Left colon (tissue), 2 donors: ENCODE measurements around the gene STARD10. TPM values are rescaled to one million over a fixed set of nuclear protein-coding genes. Genes with fewer than 3 reads are reported as not detected.

Experiments used
- ATAC-seq: fragments of 200-7000 bp; cut with Tn5 transposase; one replicate; pipeline ENCODE4 v1.9.1; 2020; ENCODE audit warnings: mild to moderate bottlenecking, moderate library complexity
- DNase-seq, 2 donors: peaks; one replicate each; pipeline ENCODE4 v3.0.0-alpha.2; 2020
- intact Hi-C, 2 donors: fragments of 100-400 bp; cut with DNase I in 1 of 2; cut with micrococcal nuclease in 1 of 2; formaldehyde crosslinking; loops; one replicate each; pipeline versions ENCODE4 v1.11.2 to v1.14.0; 2022; cut with DNase I, micrococcal nuclease
- total RNA-seq, 2 donors: library from RNA; stranded (reverse); fragmentation: NEBNext Ultra II Directional; extraction: Animal tissue kit (Norgen Biotek cat#: 25700); gene quantifications; one replicate each; pipeline ENCODE4 v1.2.1, GENCODE V29; 2021
- donor health status: DM: no; HTN: no; CAD: no.
- donor health status: DM: yes; HTN: yes; CAD: no.

Gene STARD10
- total RNA-seq, 2 donors from 2014 or later, result 417 to 464 TPM

DNA sequence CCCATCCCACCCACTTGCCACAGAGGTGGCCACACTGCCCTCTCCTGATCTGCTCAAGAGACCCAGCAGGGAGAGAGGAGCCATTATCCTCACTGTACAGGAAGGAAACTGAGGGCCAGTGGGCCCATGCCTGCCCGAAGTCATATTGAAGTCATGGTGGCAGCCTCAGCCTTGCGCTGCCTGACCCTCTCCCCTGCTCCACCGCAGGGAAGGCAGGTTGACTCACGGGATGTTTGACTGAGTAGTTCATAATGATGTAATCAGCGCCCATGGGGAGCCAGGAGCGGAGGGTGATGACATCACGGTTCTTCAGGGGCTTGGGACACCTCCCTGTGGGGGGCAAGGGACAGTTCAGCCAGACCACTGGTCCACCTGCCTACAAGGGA is 35.5 kb downstream of the STARD10 start:
- ATAC-seq (no peak), DNase-seq (no peak)
- intact Hi-C loops, result no loop called here

DNA sequence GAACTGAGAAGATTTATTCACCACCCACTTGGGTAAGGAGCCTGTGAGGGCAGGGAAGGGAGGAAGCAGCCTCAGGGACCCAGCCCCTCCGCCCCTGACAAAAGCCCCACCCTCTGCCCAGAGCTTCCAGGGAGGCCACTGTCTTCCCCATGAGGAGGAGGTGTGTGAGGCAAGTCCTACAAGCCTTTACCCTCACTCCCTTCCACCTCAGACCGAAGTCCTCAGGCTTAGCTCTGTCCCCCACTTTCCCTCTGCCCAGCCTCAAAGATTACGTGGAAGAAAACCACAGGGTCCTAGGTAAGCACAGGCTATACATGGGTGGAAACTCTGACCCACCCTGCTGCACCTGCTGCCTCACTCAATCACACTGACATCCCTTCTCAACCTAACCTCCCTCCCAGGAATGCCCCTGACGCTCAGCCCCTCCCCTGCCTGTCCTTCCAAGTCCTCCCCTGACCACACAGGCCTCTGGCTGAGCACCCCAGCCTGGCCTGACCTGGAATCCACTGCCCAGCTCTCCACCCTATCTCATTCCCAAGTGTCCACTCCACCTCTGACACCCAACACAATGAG is 38.0 kb downstream of the STARD10 start:
- no peak for DNase-seq
- intact Hi-C loops, result no loop called here
- ATAC-seq, result no peak

DNA sequence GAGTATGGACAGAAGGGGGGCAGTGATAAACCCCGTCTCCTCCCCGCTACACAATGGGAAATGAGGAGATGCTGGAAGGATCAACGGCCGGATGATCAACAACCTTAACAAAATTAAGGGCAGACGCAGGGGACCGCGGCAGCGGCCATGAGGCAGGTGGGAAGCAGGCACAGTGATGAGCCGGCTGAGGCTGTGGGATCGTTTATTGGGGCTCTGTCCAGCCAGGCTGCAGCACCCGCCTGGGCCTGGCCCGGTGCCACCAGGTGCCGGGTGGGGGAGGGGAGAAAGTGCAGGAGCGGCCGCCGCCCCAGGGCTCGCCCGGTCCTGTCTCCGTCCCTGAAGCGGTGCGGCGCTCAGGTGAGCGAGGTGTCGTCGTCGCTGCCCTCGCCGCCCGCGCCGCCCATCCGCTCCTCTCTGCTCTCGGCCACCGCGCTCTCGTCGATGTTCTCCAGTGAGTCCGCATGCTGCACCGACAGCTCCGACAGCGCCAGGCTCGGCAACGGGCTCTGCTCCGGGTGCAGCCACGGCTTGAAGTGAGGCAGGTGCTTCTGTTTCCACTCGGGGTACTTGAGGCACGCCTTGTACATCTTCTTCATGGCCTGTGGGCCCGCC is 39.2 kb downstream of the STARD10 start:
- DNase-seq, result no peak
- ATAC-seq, result no peak
- intact Hi-C loops, result no loop called here

DNA sequence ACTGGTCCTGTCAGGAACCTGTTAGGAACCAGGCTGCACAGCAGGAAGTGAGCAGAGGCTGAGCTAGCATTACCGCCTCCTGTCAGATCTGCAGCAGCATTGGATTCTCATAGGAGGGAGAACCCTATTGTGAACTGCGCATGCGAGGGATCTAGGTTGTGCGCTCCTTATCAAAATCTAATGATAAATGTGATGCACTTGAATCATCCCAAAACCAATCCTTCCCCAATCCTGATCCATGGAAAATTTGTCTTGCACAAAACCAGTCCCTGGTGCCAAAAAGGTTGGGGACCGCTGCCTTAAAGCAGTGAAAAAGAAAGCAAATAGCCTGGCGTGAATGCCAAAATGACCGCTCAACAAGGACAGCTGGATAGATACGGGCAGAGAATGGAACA is 39.7 kb downstream of the STARD10 start:
- DNase-seq, result no peak
- ATAC-seq, result no peak
- intact Hi-C loops, result no loop called here

DNA sequence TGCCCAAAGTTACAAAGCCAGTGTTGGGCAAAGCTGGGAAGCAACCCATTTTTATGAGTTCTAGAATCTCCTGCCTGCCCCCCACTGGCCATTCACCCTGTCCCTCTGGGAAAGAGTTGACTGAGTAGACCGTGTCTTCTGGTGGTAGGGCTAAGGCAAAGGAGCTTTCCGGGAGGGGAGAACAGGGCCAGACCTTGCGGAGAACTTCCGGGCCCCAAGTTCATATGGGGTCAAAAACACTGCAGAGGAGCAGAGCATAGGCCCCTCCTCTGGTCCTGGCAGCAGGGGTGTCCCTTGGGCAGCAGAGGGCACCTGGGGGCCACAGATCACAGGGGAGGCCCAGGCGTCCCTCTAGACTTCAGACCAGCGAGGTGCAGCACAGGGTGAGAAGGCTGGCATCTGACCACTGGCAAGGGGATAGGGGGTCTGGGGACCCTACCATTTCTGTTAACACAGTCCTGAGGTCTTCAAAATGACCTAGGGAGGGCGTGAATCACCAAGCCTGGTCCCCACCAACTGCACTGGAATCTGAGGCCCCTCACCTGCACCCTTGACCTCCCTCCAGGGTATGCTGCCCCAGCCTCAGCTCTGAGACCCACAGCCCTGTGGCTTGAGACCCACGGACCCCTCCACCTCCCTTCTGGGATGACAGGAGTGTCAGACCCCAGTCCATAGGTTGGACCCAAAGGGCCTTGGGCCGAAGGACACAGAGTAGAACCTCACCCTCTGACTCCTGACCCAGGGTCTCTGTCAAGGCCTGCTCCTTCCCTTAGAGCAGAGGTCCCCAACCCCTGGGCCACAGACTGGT is 40.3 kb downstream of the STARD10 start:
- intact Hi-C loops, result no loop called here
- DNase-seq (no peak), ATAC-seq (peak; percentile 9)

DNA sequence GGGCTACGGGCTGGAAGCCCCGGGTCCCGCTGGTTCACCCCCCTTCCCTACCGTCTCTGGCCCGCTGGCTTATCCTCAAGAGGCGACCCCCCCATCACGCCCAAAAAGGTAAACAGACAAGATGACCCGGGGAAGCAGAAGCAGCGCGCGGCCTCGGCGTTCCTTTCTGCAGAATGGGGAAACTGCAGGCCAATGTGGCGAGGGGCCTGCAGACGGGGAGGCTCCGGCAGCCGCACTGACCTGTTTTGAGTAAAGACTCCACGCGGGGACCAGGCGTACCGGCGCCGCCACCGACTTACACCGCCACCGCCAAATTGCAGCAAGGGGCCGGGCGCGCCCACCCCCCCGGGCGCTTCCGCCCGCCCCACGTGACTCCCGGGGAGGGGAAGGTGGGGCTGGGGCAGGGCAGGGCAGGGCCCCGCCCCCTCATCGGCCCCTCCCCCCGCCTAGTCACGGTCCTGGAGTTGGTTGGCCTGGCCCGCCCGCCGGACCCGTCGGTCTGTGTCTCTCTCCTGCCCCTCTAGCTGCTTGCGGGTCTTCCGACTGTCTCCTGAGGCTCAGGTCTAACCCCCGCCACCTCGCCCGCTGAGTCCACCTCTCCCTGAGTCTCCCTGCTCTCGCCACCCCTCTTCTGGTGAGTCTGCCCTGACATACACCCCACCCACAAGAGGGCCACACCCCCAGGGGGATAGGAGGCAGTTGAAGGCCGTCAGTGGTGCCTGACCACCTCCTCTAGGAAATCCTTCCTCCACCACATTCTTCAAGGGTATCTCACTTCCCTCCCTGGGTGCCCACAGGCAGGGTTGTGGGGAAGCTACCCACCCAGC is 41.5 kb downstream of the STARD10 start, which contains the start of gene ARAP1:
Gene ARAP1 (minus strand): TSS at position 321 of the 827 bp plus-strand sequence. CDS start 25,280 bp downstream, outside the sequence.
- intact Hi-C loops, result no loop called here
- DNase-seq (peak; percentile 78), ATAC-seq (peak; percentile 81)

DNA sequence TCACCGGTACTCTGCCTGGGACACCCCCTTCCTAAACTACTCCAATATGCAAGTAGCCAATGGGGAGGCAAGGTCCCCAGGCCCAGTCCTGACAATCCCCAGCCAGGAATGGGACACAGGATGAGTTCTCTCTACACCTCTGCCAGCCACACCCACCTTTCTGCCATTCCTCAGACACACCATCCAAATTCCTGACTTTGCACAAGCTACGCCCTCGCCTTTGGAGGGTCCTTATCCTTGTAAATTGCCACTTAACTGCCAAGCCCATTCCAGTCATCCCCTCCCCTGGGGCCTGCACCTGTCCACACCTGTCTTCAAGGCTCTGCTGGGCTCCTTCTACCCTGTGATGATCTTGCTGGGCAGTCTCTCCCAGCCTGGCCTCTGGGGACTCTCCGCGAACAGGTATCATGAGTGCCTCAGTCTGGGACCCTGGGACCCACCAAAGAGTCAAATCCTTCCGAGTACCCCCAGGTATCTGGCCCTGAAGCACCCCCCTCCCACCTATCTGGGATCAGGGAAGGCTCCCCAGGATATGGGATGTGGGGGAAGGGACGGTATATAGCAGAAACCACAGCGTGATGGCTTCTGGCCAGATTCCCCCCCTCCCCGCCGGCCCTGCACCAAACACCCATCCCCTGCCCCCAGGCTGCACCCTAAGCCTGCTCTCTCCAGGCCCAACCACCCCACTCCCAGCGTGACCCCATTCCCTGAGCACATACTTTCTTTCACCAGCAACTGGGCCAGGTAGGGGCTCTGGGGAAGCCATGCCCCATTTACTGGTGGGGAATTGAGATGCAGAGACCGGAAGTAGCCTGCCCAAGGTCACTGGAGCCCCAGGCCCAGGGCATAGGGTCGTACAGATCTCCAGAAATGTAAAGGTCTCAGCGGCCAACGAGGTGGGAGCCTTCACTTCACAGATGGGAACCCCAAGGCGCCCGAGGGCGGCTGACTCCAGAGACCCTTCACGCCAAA is 42.4 kb downstream of the STARD10 start:
- DNase-seq, result no peak
- ATAC-seq, result peak; percentile 2
- intact Hi-C loops, result no loop called here

DNA sequence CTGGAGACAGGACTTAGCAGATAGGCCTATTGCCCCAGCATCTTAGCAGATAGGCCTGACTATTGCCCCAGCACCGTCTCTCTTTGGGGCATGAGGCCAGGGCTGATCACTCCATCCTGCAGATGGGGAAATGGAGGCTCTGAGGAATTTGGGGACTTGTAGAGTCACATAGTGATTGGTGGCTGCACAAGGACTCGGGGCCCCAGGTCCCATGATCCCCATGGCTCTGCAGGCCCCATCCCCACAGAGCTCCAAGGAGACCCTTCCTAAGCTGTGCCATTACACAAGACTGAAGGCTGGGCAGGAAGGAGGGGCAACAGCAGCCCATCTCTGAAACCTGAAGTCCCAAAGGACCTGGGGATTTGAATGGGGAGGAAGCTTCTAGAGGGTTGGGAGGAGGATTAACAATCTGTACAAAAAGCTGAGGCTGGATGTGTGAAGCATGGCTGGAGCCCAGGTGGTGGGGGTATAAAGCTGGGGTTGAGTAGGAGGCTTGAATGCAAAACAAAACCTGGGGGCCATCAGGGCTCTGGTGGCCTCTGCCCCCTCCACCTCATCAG is 43.2 kb downstream of the STARD10 start:
- ATAC-seq, result no peak
- intact Hi-C loops, result no loop called here

DNA sequence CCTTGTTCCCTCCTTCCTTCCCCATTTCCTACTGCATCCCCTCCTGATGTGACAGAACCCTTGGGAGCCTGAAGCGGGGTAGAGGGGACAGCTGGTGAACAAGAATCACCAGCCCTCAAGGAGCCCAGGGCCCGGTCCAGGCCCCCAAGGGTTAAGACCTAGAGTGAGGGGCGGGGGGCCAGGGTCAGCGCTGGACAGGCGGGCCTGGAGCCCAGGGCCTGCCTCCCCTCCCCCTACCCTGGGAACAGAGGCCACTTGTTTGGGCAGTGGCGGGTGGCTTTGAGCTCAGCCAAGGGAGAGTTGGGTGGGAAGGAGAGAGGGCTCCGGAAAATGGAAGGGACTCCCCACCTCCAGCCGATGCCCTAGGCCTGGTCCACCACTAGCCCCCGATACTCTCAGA is 43.8 kb downstream of the STARD10 start:
- ATAC-seq (no peak), DNase-seq (no peak)
- intact Hi-C loops, result no loop called here

More for the DNA sequence above, 43.2 kb downstream of the STARD10 start:
- no peak for DNase-seq

DNA sequence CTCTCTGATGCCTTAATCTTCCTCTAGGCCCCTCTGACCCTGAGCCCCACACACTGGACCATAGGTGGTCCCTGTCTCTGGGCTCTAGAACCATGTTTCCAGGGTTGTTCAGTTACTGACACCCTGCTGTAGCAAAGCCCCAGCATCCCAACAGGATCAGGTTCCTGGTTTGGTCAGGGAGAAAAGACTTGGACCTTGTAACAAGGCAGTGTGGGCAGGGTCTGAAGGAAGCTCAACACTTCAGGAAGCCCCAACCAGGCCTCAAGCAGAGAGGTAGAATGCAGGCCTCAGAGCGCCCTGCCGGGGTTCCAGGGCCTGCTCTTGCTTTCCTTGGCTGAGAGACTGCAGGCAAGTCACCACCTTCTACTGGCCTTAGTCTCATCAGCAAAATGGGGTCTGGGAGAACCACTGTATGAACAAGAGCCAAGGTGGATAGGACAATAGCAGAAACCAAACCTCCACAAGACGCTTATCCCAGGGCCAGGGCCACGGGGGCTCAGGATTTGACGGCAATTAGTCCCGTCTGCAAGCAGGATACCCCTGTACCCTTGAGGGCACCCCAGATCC is 46.5 kb downstream of the STARD10 start:
- DNase-seq (no peak), ATAC-seq (no peak)
- intact Hi-C loops, result no loop called here

DNA sequence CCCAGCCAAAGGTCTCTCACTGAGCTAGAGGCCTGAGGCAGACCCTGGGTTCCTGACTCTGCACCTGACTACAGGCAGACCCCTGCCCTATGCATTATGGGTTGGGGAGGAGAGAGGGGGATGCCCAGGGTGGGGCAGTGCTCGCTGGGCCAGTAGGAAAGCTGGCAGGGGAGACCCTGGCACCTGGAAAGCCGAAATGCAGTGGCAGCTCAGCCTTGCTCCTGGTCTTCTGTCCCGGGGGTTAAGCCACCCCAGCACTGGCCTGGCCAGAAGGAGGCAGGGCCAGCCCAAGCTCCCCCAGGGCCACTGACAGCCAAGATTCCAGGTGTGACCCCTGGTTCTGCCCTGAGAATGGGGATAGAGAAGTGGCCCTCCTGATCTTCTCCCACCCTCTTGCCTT is 47.0 kb downstream of the STARD10 start:
- intact Hi-C loops, result no loop called here
- DNase-seq, result no peak
- ATAC-seq, result no peak

DNA sequence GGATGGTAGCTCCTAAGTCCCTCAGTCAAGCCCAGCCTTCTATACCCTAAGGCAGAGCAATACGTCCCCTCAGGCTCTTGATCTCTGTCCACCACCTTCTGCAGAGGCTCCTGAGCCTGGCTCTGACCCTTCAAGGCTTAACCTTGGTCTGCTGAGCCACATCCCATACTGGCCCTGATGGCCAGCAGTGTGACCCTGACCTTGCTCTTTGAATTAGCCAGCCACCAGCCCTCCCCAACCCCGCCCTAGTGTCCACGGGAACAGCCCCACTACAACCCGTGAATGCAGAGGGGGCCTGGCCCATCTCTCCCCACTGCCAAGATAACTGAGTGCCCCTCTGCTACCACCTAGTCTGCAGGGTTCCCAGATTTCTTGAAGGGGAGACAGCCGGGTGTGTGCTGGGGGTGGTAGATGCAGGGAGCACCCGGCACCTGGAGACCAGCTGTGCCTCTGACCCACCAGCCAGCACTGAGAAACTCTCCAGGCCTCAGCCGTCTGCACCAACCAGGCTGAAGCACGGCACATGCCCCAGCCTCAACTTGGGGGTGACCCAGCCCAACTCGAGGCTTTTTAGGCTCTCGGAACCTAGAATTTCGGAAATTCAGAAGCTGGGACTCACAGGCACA is 47.8 kb downstream of the STARD10 start:
- intact Hi-C loops, result no loop called here
- DNase-seq (no peak), ATAC-seq (no peak)

DNA sequence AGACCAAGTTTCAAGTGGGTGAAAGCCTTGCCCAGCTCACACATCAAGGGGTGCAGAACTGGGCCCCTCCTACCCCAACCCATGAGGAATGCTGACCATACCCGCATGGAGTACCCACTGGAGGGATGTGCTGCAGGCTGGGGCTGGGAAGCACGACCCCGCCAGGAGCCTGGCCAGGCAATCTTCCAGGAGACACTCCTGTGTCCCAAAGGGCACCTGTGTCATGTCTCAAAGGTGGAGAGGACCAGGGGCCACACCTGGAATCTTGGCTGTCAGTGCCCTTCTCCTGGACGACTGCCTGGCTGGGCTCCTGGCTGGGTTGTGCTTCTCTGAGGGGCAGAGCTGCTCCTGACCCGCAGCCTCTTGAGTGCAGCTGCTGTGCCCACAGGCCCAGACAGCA is 48.3 kb downstream of the STARD10 start:
- no peak for DNase-seq
- ATAC-seq, result no peak
- intact Hi-C loops, result no loop called here

DNA sequence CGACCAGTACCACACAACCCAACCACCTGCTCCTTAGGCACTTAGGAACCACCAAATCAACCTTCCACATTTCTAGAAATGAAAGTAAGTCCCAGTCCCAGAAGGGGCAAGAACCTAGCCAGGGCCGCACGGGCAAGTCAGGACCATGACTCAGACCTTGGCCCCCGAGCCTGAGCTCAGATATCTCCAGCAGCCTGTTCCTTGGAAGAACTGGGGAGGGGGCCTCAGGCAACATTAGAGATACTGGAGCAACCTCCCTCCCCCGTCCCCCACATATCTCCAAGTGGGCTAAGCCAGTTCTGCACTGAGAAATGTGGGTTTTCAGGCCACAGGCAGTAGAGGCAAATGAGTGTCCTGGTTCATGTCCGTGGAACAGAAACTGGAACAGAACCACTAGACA is 49.4 kb downstream of the STARD10 start:
- intact Hi-C loops, result no loop called here
- DNase-seq (no peak), ATAC-seq (no peak)

DNA sequence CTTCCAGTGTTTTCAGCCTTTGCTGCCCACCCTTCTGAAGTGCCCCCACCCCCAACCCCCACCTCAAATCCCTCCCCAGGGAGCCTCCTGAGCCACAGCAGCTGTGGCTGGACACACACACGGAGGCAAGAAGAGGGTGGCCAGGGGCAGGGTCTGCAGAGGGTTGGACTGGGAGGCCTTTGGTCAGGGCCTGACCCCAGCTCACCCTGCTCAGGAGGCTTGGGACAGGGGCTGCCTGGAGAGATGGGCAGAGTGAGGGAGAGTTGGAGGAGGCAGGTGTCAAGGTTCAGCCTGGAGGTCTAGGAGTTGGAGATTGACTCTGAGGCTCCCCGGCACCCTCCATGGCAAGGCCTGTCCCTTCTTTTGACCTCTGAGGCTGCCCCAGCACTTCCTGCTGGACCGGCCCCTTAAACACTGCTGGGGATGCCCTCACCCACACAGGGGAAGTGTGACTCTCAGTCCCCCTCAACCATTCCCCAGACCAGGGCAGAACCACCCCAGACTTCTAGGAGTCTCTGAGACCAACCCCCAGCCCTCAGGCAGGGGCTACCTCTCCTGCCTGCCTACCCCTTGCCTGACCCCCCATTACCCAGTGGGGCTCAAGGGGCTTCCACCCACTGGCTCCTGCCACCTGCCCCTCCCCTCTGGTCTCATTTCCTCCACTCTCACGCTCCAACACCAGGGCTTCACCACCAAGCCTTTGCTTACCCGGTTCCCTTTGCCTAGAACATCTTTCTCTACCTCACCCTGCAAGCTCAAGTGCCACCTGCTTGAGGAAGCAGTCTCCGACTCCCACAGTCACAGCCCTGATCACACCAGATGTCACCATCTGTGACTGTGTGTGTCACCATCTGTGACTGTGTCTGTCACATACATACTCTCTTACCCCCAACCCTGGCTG is 50.3 kb downstream of the STARD10 start:
- intact Hi-C loops, result no loop called here
- ATAC-seq, result no peak
- no peak for DNase-seq
